HG02884 (cell line): ENCODE data around the gene GALNT17.
"Not testable (repeated sequence)": the region's sequence is repeated elsewhere in the genome, so short reads cannot be mapped to it uniquely, and the experiment has no call there.

ENCODE experiments used
- ATAC-seq: cut with Tn5 transposase; IDR thresholded peaks from one replicate; pipeline ENCODE4 v1.9.1; 2021; ENCODE audit warnings: mild to moderate bottlenecking, moderate library complexity; ENCODE audit not compliant: unreplicated experiment

The GALNT17 gene

DNA sequence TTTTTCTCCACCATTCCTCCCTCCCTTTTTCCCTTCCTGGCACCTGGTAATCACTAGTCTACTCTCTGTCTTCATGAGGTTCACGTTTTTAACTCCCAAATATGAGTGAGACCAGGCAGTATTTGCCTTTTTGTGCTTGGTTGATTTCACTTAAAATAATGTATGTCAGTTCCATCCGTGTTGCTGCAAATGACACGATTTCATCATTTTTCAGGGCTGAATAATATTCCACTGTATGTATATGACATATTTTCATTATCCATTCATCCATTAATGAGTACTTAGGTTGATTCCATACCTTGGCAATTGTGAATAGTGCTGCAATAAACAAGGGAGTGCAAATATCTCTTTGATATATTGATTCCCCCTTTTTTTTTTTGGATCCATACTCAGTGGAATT is 25.8 kb downstream of the GALNT17 start:
- no peak for ATAC-seq

DNA sequence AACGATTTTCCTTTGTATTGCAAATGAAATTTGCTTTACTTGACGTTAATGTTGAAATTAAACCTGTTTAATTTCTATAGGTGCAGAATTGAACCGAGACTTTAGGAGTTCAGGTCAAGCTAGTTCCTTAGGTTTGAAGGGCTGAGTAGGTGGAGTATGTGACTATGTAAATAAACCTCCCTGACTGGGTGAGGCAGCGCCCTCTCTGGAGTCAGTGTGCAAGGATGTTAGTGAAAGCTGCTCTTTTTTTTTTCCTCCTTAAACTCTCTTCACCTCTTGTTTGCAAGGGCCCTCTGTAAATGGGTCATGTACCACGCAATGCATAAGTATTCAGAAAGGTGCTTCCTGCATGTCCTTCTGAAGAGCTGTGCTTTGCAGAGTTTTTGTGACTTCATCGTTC is 33.8 kb downstream of the GALNT17 start:
- ATAC-seq = no peak

- ATAC-seq = no peak
These were observed 39.5 kb downstream of the GALNT17 start for GRCh38 chr7:71171476-71171875.

DNA sequence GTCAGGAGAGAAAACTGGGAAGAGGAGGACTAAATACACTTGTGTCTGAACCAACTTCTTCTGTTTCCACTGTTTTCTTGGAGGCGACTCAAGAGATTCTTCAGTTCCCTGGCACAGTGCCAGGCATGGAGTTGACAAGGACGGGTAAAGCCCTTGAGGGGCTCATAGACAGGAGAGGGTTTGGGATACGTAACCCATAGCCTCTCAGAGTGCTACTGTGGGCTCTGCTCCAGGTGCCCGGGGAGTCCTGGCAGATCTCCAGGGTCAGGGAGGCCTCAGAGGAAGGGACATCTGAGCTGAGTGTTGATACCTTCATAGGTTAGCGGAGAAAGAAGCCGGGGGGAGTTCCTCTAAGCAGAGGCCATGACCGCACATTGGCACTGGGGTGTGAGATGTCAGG is 42.0 kb downstream of the GALNT17 start:
- no peak for ATAC-seq

- no peak for ATAC-seq
These were observed 50.5 kb downstream of the GALNT17 start for GRCh38 chr7:71182438-71182935.

GRCh38 chr7:71184136-71184535 is 52.2 kb downstream of the GALNT17 start:
- ATAC-seq = no peak

DNA sequence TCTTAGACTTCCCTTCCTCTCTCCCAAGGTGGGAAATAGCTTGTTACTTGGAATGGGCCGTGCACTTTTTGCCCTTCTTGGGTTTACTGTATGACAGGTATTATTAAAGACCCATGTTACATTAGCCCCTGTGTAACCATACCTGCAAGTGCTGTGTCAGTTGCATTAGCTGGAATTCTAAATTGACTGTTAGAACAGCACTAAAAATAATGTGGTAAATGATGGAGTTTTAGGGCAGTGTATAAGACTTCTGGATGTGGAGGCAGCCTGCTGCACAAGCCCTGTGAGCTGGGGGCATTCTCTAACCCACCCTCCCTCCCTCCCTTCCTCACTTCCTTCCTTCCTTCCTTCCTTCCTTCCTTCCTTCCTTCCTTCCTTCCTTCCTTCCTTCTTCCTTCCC is 52.7 kb downstream of the GALNT17 start:
- no peak for ATAC-seq

GRCh38 chr7:71186535-71187057 is 54.7 kb downstream of the GALNT17 start:
- ATAC-seq = no peak

DNA sequence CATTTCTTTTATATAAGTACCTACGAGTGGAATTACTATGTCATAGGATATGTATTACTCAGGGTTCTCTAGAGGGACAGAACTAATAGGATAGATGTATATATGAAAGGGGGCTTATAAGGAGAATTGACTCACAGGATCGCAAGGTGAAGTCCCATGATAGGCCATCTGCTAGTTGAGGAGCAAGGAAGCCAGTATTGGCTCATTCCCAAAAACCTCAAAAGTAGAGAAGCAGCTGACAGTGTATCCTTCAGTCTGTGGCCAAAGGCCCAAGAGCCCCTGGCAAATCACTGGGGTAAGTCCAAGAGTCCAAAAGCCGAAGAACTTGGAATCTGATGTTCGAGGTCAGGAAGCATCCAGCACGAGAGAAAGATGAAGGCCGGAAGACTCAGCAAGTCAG is 59.8 kb downstream of the GALNT17 start:
- ATAC-seq = no peak

DNA sequence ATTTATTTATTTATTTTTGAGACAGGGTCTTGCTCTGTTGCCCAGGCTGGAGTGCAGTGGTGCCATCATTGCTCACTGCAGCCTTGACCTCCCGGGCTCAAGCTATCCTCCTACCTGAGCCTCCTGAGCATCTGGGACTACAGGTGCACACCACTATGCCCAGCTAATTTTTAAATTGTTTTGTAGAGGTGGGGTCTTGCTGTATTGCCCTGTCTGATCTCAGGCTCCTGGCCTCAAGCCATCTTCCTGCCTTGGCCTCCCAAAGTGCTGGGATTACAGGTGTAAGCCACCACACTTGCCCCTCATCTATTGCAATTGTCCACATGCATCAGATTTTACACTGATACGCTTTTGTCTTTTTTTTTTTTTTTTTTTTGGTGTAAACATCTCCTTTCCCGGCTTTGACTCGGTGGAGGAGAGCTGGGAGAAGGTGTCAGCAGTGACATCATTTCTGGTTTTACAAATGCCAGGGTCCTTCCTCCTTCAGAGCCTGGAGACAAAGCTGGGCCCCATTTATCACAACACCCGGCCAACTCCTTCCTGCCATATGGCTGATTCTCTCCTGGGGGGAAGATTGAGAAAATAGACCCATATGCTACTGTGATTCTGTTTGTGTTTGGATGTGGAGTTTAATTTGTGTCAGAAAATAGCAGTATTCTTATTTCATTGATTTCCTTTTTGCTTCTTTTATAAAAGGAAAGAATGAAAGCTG is 61.3 kb downstream of the GALNT17 start:
- ATAC-seq = no peak

GRCh38 chr7:71198391-71198790 is 66.4 kb downstream of the GALNT17 start:
- no peak for ATAC-seq

GRCh38 chr7:71198887-71199286 is 66.9 kb downstream of the GALNT17 start:
- no peak for ATAC-seq

DNA sequence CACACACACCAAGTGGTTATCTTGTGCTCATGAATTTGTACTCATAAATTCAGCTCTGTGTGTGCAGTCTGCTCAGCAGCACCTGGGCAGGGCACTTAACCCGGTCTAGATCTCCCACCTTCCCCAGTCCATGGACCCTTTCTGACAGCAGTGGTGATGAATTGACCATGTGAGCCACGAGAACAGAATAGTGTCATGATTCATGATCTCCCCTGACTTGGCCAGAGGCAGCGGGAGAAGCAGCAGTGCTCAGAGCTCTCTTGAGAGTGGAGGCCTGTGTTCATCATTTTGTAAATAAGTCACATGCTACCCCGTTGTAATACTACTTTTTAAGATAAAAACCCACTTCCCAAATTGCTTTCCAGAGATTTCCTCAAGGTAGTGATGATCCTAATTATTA is 74.2 kb downstream of the GALNT17 start:
- no peak for ATAC-seq

DNA sequence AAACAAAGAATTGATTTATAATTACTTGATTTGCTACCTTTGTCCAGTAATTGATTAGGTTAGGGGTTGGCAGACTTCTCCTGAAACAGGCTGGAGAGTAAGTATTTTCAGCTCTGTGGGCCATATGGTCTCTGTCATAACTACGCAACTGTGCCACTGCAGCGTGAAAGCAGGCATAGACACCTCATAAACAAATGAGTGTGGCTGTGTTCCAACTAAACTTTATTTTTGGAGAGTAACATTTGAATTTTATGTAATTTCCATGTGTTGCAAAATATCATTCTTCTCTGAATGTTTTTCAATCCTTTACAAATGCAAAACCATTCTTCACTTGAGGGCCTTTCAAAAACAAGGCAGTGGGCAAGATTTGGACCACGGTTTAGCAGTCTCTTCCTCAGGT is 76.9 kb downstream of the GALNT17 start:
- no peak for ATAC-seq

DNA sequence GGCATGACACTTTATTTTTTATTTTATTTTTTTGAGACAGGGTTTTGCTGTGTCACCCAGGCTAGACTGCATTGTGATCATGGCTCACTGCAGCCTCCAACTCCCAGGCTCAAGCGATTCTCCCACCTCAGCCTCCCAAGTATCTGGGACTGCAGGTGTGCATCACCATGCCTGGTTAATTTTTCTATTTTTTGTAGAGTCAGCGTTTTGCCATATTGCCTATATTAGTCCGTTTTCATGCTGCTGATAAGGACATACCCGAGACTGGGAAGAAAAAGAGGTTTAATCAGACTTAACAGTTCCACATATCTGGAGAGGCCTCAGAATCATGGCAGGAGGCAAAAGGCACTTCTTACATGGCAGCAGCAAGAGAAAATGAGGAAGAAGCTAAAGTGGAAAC is 77.5 kb downstream of the GALNT17 start:
- ATAC-seq = not testable (repeated sequence)

DNA sequence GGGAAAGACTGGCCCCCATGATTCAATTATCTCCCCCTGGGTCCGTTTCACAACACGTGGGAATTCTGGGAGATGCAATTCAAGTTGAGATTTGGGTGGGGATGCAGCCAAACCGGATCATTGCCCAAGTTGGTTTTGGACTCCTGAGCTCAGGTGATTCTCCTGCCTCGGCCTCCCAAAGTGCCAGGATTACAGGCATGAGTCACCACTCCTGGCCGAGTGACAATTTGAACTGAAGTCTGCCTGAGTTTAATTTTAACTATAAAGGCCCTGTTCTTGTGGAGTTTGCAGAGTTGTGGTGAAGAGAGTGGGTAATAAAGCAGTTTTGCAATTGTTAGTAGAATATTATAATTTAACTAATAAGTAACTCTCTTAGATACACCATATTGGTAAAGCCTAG is 78.3 kb downstream of the GALNT17 start:
- ATAC-seq = no peak

- not testable (repeated sequence) for ATAC-seq
These were observed 80.5 kb downstream of the GALNT17 start for GRCh38 chr7:71212433-71212832.

DNA sequence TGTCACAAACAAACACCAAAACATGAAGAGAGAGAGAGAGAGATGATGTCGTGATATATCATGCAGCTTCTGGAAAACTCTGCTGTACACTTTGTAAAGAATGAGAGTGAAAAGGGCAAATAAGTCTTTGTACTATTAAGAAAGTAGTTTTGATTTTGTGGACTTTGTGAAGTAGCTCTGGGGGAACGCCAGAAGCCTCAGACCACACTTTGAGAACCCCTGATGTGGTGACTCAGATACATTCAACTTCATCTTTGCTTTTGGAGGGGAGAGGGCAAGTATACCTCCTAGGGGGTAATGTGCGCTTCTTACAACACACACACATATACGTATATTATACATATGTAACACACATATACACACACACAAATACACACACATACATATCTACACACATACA is 84.3 kb downstream of the GALNT17 start:
- ATAC-seq = no peak

- no peak for ATAC-seq
These were observed 88.3 kb downstream of the GALNT17 start for GRCh38 chr7:71220210-71220695.

- ATAC-seq = no peak
These were observed 89.1 kb downstream of the GALNT17 start for GRCh38 chr7:71221049-71221448.

- no peak for ATAC-seq
These were observed 89.6 kb downstream of the GALNT17 start for GRCh38 chr7:71221549-71221948.

GRCh38 chr7:71227126-71227525 is 95.2 kb downstream of the GALNT17 start:
- no peak for ATAC-seq

GRCh38 chr7:71229148-71229547 is 97.2 kb downstream of the GALNT17 start:
- ATAC-seq = no peak
